NCI-H2029 (cell line): ENCODE measurements around the gene CTBP2.
"Not testable (repeated sequence)": the region's sequence is repeated elsewhere in the genome, so short reads cannot be mapped to it uniquely, and the experiment has no call there.

Source experiments
- DNase-seq: peaks from one replicate; lab custom pipeline; 2025; lab: John Stamatoyannopoulos, UW

Gene CTBP2

DNA sequence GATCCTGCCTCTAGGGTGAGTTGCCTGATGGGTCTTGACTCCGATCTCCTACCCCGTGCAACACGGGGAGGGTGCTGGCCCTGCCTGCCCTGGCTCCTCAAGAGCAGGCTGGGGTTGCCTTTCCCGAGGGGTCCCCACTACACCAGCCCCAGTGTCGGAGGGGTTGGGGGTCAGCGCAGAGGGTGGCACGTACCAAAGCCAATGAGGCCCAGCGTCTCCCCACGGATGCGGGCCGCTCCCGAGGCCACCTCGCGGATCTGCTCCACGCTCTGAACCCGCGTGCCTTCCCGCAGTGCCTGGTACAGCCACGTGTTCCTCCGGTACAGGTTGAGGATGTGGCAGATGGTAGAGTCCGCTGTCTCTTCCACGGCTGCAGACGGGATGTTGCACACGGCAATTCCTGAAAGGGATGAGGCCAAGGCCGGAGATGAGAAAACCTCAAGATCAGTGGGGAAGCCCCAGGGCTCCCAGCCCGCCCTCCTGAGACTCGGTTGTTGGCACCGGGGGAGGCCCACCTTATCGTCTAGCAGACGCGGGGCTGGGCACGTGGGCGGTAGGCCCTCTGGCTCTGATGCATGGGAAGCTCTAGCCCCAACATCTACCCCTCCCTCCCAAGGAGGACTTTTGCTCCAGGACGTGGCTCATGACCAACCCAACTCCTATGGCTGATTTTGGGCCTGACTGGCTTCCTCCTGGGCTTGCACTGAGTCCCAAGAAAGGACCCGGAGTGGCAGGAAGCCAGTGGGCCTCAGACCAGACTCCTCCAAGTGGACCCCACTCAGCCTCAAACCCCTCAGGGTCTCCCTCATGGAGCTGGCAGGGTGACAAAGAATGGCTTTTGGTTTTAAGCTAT lies 162.4 kb downstream of the CTBP2 start:
- DNase-seq: no peak

DNA sequence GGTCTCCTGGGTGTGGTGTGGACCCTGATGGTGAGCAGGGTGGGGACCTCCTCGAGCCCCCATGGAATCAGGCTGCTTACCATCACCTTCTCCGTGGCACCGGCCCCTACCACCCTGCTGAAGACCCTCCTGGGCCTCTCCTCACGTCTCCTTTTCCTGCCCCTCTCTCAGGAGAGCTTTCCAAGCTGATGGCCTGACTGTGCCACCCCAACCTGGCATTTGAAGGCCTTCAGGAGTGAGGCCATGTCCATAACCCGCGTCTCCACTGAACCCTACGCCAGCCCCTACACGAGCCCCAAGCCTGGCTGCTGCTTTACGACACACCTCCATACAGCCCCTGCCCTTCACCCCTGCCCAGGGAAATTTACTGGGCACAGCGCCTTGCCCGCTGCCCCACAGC lies 163.1 kb downstream of the CTBP2 start:
- DNase-seq: no peak

DNA sequence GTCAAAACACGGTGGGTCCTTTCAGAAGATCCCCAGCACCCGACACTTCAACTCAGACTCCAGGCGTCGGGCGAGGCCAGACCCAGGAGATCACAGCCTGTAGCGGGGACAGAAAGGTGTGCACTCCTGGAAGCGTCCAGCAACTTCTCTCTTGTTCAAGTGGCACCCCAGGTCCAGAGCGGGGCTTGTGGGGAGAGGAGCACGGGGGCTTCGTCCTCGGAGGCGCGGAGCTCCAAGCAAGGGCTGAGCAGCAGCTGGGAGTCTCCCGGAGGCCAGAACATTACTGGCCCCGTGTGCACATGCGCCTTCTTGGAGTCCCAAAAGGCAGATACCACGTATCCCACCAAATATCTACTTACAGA lies 163.5 kb downstream of the CTBP2 start:
- DNase-seq: no peak

DNA sequence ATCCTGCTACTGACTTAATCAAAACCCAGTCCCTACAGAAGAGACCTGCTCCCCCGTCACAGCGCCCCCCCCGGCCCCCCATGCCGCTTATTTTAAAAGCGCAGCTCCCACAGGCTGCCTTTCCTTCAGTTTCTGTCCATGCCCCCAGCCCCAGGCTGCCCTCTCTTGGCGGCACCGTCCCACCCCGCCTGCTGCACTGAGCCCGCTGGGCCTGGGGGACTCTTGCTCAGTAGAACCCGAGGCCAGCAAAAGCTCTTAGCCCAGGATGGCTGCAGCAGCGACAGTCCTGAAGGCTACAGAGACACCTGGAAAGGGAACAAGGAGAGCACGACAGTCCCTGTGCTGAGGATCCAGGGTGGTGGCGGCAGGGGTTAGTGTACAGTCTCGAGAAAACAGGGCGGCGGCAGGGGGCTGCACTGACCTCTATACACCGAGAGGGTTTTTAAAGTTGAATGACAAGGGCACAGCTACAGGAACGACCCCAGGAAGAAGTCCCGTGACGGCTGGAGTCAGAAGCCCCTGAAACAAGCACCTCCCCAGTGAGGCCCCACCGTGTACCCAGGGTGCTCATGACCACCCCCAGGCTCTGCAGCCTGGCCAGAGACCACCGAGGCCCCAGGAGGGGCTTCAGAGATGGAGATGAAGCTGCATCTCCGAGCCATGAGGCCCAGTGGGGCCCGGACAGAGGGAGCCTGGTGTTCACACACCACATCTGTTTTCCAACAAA lies 164.1 kb downstream of the CTBP2 start:
- DNase-seq: no peak

DNA sequence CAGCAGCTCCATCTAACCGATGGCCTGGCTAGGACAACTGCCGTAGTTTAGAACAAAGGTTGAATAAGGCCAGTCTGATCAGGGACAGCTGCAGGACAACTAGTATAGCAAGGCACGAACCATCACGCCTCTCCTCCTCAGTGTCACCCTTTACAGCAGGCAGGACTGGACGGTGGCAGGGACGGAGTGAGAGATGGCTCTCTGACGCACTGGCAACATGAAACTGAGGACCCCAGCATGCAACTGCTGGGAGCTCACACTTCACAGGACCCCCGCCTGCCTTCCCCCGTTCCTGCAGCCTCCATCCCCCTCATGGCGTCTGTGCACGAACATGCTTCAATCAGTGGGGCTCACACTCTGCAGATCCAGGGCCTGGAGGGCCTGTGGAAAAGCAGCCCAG lies 164.8 kb downstream of the CTBP2 start:
- no peak for DNase-seq

DNA sequence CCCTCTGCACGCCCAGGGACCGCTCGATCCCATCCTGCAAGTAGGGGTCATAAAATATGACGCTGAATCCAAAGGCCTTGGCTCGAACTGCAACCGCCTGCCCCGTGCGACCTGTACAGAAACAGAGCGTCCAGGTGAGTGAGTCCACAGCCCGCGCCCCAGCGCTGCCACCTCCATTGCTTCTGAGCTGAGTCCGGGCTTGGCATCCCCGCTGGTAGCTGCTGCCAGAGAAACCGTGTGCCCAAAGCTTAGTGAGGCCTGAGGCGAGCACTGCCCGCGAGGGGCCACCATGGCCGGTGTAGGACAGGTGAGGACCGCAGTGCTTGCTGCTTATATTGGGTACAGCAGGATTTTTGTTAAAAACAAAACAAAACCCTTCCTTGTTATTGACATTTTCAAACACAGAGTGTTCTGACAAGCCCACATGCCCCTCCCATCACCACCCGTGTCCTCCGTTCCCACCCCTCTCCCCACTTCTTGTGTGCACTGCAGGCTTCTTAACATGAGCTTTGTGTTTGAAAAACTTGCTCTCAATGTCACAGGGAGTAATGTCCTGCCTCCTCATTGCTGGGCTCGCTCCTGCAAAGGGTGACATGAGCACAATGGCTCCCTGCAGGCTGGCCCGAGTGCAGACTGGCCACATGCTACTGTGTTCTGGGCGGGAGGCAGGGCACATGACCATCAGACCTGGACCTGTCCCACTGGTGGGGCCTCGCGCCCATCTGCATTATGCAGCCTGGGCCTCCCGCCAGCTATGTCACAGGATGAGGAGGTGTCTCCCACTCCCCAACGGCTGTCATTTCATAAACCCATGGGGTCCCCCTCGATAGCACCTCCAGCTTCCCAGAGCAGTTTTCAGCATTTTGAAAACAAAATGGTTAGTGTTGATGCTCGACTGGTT lies 165.5 kb downstream of the CTBP2 start:
- no peak for DNase-seq

DNA sequence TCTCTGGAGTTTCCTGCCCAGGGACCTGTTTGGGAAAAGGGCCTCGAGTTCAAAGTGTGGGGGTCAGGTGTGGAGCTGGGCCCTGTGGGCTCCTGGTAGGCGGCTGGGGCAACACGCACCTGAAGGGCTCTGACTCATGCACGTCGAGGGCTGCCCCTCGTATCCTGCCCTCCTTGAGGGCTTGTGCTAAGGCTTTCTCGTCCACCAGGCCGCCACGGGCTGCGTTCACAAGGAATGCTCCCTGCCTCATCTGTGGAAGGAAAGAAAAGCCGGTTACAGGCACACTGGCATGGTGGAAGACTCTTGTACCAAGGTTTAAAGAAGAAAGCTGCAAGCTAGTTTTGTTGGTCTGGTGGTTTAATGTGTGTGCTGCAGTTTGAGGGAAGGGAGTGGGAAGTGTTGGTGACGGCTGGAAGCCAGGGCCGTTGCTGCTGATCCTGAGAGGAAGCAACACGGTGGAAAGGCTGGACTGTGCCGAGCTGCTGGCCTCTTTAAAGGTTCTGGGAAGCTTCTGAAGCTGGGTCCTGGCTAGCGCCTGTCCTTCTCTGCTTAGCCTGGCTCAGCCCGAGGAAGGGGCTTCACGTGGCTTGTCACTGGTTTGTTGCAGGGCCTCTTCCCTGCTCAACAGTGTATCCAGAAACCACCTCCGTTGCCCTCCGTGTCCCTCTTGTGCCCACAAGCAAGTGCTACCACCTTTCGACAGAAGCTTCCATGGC lies 166.5 kb downstream of the CTBP2 start:
- DNase-seq: no peak

DNA sequence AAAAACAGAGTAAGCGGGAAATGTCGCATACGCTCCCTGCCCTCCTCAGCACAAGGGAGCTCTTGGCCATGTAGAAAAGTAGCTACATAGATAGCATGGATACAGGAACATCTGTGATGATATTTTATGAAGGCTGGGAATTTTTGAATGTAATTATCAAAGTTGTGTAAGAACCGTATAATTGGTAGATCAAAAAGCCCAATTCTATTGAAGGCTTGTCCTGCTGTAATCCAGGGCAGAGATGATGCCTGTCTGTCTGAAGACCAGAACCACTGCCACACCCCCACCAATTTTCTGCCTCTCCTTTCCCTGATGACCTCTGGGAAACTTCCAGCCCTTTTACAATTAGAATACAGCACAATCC lies 167.0 kb downstream of the CTBP2 start:
- DNase-seq: no peak

DNA sequence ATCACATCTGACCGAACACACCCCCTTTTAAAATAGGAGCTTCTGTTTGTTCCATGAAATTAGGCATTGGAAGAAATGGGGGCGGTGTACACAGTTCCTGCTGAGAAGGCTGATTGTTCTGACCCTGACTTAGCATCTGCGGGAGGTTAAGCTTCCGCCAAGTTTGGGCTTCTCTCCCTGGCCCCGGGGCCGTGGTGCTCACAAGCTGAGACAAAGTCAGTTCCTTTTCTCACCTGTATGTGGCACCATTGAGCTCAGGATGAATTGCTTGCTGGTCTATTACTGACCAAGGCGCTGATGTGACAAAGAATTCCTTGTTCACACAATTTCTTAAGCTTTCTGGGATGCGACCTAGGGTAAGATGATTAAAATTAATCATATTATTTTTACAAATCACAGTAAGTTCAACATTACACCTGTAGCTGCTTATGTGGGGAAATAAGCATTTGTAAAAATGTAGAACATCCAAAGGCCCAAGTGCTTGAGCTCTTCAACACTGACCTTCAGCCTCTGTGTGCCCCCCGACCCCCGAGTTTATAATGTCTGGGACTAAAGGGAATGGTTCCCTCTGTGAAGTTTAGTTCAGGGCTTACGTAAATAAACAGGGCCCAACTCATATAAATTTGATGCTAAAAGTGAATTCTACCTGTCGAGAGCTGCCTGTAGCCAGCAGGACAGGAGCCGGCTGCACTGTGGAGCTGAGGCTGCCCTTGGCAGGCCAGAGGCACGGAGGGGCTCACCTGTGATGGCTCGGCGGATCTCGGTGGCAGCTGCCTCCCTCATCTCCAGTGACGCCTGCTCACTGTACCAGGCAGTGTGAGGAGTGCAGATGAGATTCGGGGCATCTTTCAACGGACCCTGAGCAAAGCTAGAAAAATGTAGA lies 167.7 kb downstream of the CTBP2 start:
- peak; percentile 6 for DNase-seq

DNA sequence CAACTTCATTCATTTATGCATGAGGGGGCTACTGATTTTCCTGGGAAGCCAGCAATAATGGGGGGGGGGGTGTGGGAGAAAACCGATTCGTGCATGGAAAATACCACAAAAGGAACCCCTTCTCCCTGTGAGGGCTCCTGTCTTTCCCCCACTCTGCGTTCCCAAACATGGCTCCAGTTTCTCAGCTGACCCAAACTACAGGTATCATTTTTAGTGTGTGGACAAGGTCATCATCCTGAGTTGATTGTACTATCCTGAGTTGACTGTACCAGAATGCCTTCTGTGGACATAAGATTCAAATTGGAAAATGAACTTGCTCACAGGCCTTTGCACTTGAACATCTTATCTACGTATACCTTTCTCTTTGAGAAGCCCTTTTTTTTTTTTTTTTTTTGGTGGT lies 168.5 kb downstream of the CTBP2 start:
- no peak for DNase-seq

DNA sequence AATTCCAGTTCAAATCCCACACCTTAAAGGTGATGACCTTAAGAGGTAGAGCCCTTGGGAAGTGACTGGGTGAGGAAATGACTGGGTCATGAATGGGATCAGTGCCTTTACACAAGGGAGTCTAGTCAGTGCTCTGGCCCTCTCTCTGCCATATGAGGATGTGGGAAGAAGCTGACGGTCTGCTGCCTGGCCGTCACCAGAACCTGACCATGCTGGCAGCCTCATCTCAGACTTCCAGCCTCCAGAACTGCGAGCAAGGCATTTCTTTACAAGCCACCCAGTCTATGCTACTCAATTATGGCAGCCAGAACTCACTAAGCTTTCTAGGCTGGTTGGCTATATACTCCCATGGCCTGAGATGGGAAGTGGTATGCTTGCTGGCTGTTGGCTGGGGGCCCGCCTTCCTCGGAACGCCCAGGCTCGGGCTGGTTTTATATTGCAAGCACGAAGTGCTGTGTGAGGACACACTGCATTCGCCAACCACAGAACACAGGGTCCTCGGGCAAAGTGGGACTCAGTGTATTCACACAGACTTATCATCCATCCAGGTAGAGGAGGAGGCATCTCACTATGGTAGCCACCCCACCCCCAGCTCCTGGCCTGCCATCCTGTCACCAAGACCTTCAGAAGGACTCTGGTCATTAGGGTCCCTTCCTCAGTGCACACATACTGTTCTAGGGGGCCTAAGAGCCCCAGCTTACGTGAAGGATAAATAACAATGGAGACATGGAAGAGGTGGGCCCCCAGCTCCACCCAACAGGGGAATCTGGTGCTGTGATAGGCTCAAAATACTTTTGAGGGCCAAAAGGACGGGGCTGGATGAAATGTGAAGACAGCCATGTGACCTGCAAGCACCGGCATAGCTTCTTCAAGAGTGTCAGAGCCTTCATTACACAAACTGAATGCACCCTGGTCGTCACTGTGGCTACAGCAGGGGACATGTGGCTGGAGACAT lies 169.4 kb downstream of the CTBP2 start:
- no peak for DNase-seq

DNA sequence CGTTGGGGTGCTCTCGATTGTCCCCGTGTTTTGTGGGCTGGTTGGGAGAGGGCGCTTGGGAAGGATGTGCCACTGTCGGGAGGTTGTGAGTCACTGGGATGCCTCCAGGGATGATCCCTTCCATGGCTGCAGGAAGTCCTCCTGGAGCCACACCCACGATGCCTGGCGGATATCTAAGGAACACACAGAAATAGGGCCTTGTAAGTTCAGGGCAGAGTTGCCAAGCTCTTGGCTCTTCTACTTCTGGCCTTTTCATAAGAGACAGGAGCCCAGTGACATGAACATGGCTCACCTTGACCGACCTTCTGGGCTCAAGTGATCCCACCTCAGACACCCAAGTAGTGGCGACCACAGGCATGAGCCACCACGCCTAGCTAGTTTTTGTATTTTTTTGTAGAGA lies 170.8 kb downstream of the CTBP2 start:
- no peak for DNase-seq

DNA sequence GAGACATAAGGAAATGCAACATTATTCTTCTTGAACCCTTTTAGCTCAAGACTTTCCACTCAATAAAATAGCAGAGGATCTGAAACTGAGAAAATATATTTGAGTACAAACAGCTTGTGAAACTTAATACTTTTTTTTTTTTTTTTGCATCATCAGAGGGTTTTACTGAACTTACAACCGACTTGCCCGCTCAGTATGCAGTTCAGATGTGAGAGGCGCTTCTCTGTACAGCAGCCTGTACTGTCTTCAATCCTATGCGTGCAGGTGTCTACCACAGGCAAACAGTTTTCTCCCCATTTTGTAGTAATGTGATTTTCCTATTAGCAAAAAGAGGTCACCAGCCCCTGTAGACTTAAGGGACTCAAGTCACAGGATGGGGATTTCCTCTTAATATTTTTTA lies 171.6 kb downstream of the CTBP2 start:
- DNase-seq: not testable (repeated sequence)

DNA sequence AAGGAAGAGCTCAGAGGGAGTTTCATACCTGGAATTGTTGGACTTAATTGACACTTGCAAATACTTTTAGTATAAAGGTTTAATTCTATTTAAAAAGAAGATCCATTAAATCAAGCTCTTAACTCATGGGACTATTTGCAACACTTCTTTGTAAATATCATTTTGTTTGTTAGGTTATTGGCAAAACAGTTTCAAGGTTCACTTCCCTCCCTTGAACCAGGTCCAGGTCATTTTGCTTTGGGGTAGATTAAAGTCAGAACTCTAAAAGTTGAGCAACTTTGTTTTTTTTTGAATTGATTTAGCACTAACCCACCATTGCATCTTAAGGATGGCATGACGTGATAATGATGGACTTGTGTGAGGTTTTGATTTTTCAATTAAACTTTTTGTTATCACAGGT lies 172.6 kb downstream of the CTBP2 start:
- DNase-seq: no peak

DNA sequence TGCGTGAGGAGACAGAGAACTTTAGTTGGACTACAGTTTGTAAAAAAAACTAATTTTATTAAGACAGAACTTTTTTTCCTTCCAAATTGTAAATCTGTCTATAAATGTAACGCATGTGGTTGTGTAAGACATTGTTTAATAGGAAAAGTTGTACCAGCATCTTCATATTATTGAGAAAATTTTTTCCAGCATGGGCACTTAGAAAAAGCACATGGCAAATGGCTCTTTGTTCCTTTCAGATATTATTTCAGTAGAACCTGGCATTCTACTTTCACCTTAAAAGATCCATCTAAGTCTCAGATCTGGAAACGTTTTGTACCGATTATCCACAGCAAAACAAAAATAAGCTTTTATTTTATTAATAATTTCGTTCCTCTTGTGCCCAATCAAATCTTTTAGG lies 175.2 kb downstream of the CTBP2 start:
- DNase-seq: no peak

DNA sequence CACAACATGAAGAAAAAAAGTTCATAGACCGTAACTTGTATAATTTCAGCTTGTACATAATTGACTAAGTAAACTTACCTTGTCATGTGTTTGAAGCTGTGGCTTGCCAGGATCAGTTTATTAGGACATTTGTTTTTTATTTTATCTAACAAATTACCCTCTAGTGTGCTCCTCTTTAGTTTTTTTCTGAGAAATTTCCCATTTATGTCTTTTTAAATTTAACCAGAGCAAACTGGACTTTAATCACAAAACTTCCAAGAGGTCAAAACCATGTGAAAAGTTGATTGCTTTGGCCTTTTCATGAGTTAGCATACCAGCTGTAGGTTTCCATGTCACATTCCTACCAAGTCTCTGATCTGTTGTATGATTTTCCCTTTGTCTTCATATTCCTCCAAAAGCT lies 176.0 kb downstream of the CTBP2 start:
- no peak for DNase-seq

DNA sequence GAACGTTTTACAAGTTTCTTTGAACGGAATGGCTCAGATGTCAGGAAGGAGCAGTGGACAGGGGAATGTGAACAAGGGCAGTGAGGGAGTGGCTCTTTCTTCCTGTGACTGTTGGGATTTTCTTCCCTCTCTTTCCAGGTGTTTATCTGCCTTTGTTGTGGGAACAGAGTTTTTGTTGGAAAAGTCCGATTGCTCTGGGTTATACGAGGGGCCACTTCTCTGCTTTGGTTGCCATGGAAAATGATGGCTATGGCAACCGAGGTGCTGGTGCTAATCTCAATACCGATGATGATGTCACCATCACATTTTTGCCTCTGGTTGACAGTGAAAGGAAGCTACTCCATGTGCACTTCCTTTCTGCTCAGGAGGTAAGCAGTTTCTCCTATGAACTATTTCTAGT lies 177.0 kb downstream of the CTBP2 start:
- DNase-seq: no peak

DNA sequence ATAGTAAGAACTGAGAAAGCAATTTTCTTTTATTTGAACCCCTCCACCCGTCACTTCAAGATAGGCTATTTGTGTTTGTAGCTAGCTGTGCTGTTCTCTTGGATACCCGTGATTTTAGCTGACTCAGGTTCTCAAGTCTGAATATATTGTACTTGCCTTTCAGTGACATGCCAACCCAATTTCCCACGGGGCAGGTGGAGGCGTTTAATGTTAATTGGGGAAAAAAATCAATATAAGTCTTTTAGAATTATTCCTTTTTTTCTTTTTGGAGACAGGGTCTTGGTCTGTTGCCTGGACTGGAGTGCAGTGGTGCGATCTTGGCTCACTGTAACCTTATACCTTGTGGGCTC lies 182.0 kb downstream of the CTBP2 start:
- DNase-seq: no peak

DNA sequence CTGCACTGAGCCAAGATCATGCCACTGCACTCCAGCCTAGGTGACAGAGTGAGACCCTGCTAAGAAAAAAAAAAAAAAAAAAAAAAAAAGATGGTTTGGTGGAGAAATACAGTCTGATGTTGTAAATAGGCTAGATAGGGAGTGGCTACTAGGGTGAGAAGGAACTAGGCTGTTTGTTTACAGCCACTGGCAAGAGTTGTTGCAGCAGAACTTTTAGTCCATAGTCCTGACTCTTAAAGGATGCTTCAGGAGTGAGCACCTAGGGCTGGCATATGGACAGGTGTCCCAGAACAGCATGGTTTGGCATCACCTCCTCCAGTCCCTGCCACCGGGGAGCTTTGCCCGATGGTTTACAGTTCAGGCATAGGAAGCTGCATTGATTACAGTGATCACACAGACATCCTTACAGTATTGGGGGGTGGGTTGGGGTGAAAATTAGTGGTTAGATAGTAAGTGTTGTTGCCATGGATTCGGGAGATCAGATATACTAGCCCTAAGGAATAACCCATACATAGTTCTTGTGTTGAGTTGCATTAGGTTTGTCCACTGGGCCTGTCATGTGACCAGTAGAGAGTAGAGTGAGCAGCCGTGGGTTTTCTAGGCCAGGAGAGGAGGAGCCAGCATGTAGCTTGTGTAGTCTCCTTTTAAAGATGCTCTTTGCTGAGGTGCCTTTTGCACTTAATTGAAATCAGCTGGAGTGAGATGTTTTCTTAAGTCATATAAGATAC lies 182.6 kb downstream of the CTBP2 start:
- no peak for DNase-seq
